ENCODE data around the gene IL1R1. TPM values are rescaled to one million over a fixed set of nuclear protein-coding genes. Genes with fewer than 3 reads are reported as not detected.

IL1R1 gene
- total RNA-seq, 1 donor from 2014 or later: 22.6 TPM

DNA sequence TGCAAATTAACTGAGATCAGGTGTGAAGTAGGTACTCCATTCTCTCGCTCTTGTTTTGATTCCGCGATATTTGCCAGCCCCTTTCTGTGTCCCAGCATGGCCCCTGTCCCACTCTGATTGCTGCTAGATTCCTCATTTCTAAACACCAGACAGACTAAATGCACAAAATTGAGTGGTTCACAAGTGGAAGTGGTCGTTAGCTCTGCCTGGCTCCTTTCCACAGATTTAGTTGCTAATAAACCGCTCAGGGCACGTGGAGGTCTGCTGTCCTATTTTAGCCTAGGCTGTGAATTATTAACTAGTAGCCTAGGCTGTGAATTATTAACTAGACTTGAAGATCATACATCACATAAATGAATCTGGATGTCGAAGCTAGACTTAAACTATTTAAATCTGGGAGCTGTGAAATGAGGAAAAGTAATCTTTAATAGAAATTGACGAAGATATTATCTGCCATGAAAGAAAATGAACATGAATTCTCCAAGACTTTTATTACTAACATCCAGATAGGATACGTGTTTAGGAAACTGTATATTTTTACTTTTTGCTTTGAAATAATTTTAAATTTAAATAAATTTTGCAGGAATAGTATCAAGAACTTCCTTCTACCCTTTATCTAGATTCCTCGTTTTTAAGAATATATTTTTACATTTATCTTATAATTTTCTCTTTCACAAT, 48.0 kb downstream of the IL1R1 start:
- H3K36me3 ChIP-seq: no peaks in the 10 kb centered on the region
- intact Hi-C loops (cut with micrococcal nuclease): no loop called here
- peaks cover 17% of the 10 kb centered on the region for H3K4me1 ChIP-seq
- H3K27me3 ChIP-seq (ENCODE audit: low read depth): peaks cover 23% of the 10 kb centered on the region
- TF ChIP-seq, protein P1, sequence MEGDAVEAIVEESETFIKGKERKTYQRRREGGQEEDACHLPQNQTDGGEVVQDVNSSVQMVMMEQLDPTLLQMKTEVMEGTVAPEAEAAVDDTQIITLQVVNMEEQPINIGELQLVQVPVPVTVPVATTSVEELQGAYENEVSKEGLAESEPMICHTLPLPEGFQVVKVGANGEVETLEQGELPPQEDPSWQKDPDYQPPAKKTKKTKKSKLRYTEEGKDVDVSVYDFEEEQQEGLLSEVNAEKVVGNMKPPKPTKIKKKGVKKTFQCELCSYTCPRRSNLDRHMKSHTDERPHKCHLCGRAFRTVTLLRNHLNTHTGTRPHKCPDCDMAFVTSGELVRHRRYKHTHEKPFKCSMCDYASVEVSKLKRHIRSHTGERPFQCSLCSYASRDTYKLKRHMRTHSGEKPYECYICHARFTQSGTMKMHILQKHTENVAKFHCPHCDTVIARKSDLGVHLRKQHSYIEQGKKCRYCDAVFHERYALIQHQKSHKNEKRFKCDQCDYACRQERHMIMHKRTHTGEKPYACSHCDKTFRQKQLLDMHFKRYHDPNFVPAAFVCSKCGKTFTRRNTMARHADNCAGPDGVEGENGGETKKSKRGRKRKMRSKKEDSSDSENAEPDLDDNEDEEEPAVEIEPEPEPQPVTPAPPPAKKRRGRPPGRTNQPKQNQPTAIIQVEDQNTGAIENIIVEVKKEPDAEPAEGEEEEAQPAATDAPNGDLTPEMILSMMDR (IDR thresholded peaks at IDR 0.05; ENCODE audit: borderline replicate concordance): no peak
- H3K9me3 ChIP-seq (replicated peaks): no peaks in the 10 kb centered on the region
- H3K4me3 ChIP-seq: no peak overlapping the region
- H3K27ac ChIP-seq (replicated peaks): no peak overlapping the region
- DNase-seq: no peak

DNA sequence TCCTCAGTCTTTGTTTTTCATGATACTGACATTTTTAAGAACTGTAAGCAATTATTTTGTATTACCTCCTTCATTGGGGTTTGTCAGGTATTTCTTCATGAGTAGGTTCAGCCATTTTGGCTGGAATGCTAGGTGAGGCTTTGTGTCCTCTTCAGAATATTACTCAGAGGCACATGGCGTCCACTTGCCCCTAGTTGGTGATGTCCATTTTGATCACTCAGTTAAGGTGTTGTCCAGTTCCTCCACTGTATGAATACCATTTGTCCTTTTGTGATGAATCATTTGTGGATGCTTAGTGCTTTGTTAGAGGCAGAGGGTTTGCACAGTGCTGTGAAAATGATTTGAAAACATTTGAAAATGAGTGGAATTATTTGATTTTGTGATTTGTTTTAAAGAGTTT, 49.0 kb downstream of the IL1R1 start:
- intact Hi-C loops (cut with micrococcal nuclease): no loop called here
- DNase-seq: no peak
- Histone ChIP-seq H3K36me3 (no peaks in the 10 kb centered on the region), H3K27ac (replicated peaks) (no peak overlapping the region), H3K4me3 (no peak overlapping the region), H3K27me3 (ENCODE audit: low read depth) (peaks cover 23% of the 10 kb centered on the region), H3K9me3 (replicated peaks) (no peaks in the 10 kb centered on the region), H3K4me1 (peaks cover 15% of the 10 kb centered on the region)
- TF ChIP-seq, protein P1 (IDR thresholded peaks at IDR 0.05; ENCODE audit: borderline replicate concordance): no peak

DNA sequence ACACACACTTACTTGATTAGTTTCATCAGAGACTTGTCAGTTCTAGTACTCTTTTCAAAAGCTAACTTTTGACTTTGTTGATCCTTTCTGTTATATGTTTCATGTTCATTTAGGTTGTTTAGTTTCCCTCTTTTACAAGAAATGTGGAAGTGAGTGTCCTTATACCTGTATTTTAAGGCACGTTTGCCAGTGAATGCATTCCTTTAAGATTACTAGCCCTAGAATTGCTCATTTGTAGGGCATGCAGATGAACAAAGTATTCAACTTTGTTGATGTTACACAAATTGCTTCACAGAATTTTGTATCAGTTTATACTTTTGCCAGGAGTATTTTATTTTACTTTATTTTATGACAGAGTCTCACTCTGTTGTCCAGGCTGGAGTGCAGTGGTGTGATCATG, 50.5 kb downstream of the IL1R1 start:
- intact Hi-C loops (cut with micrococcal nuclease): no loop called here
- H3K27ac ChIP-seq (replicated peaks): no peak overlapping the region
- no peaks in the 10 kb centered on the region for H3K36me3 ChIP-seq
- TF ChIP-seq, protein P1 (IDR thresholded peaks at IDR 0.05; ENCODE audit: borderline replicate concordance): no peak
- H3K27me3 ChIP-seq (ENCODE audit: low read depth): peaks cover 16% of the 10 kb centered on the region
- peaks cover under 1% of the 10 kb centered on the region for H3K4me1 ChIP-seq
- no peaks in the 10 kb centered on the region for H3K9me3 ChIP-seq (replicated peaks)
- DNase-seq: no peak
- H3K4me3 ChIP-seq: no peak overlapping the region

DNA sequence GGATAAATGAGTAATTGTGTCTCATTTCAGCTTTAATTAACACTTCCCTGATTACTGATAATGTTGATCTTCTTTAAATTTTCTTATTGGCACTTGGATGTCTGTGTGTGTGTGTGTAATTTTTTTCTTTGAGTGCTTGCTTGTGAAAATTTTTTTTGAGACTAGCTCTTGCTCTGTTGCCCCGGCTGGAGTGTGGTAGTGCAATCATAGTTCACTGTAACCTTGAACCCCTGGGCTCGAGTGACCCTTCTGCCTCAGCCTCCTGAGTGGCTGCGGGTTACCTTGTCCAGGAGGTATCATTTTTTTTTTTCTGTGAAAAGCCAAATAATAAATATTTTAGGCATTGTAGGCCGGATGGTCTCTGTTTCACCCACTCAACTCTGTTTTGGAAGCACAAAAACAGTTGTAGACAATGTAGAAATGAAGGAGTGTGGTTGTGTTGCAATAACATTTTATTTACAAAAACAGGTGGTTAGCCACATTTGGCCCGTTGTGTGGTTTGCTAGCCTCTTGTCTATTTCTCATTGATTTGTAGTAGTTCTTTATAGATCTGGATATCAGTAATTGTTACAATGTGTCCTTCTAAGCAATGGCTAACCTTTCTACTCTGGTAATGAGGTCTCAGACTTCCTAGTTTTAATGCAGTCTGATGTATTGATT, 52.2 kb downstream of the IL1R1 start:
- no peak for DNase-seq
- peaks cover 14% of the 10 kb centered on the region for H3K27me3 ChIP-seq (ENCODE audit: low read depth)
- intact Hi-C loops (cut with micrococcal nuclease): no loop called here
- no peaks in the 10 kb centered on the region for H3K9me3 ChIP-seq (replicated peaks)
- TF ChIP-seq, protein P1 (IDR thresholded peaks at IDR 0.05; ENCODE audit: borderline replicate concordance): no peak
- H3K36me3 ChIP-seq: no peaks in the 10 kb centered on the region
- no peaks in the 10 kb centered on the region for H3K4me1 ChIP-seq
- no peak overlapping the region for H3K4me3 ChIP-seq
- no peak overlapping the region for H3K27ac ChIP-seq (replicated peaks)

DNA sequence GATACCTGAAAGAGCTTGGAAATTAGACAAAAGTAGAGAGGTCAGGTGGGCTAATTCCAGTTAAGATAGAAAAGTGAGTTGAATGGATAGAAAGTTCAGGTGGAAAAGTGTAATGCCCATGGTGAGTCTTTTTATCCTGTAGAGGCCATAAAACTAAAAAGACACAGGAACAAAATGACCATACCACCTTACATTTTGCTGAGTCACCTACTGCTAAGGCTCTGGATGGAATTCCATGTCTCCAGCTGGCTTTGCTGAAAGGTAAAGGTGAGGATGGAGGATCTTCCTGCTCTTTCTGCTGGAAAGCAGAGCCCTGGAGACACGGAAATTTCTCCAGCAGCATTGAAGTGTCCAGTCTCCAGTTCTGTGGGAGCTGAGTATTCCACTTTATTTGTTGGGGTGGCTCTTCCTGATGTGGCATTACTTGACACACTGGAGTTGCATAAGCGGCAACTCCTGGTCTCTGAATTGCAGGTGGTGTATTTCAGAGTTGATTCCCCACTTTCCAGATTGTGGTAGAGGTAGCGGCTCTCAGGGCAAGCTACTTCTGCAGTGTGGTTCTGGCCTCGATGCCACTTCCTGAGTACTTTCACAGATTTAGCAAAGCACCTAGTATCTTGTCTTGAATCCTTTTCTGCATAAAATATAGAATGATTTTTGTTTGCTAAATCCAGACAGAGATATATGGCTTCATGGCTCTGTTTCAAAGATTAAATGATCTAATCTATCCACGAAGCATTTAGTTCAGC, 55.0 kb downstream of the IL1R1 start:
- TF ChIP-seq, protein P1 (IDR thresholded peaks at IDR 0.05; ENCODE audit: borderline replicate concordance): no peak
- H3K4me1 ChIP-seq: no peaks in the 10 kb centered on the region
- H3K27ac ChIP-seq (replicated peaks): no peak overlapping the region
- H3K9me3 ChIP-seq (replicated peaks): peaks cover under 1% of the 10 kb centered on the region
- peaks cover 5% of the 10 kb centered on the region for H3K27me3 ChIP-seq (ENCODE audit: low read depth)
- DNase-seq: no peak
- no peaks in the 10 kb centered on the region for H3K36me3 ChIP-seq
- intact Hi-C loops (cut with micrococcal nuclease): no loop called here
- no peak overlapping the region for H3K4me3 ChIP-seq
